A673 (cell line): ENCODE results near the gene USPL1. TPM values are rescaled to one million over a fixed set of nuclear protein-coding genes. Genes with fewer than 3 reads are reported as not detected.

Source experiments
- BruUV-seq: library from RNA; stranded (reverse); fragments of 400-500 nt; replicated peaks from 2 replicates; lab custom pipeline; 2021; lab: Mats Ljungman, UMichigan
- CTCF ChIA-PET: fragments of 300-600 bp; sonication (Branson Sonifier 250); formaldehyde crosslinking; loops from one replicate; lab custom pipeline; 2022; ENCODE audit warnings: antibody characterized with exemption; lab: Charles Lee
- POLR2A ChIA-PET: fragments of 300-600 bp; sonication (Branson Sonifier 250); formaldehyde crosslinking; loops from one replicate; lab custom pipeline; 2022; ENCODE audit warnings: antibody characterized with exemption; ENCODE audit not compliant: low non-redundant PET; lab: Charles Lee
- DNase-seq: peaks from one replicate; pipeline ENCODE4 v3.0.0-alpha.2; 2015; ENCODE audit warnings: low spot score
- H3K27ac ChIP-seq: fragments of 200-600 bp; sonication (generic); 2 replicates; pipeline ENCODE4 v1.5.1; 2016; ENCODE audit warnings: mixed run types, low read depth, mild to moderate bottlenecking, mixed read lengths, antibody characterized with exemption, low read length; ENCODE audit not compliant: poor library complexity, severe bottlenecking
- H3K27me3 ChIP-seq: fragments of 200-600 bp; sonication (generic); replicated peaks from 2 replicates; pipeline ENCODE4 v1.6.1; 2017; ENCODE audit warnings: mixed run types, low read depth, mild to moderate bottlenecking, mixed read lengths, antibody characterized with exemption, low read length; ENCODE audit not compliant: insufficient read depth, poor library complexity
- H3K36me3 ChIP-seq: fragments of 200-600 bp; sonication (generic); 2 replicates; pipeline ENCODE4 v1.6.1; 2016; ENCODE audit warnings: mixed run types, mild to moderate bottlenecking, mixed read lengths, antibody characterized with exemption, low read length; ENCODE audit not compliant: insufficient read depth, poor library complexity, severe bottlenecking
- H3K4me1 ChIP-seq: fragments of 200-600 bp; sonication (generic); 2 replicates; pipeline ENCODE4 v1.6.1; 2017; ENCODE audit warnings: mixed run types, mild to moderate bottlenecking, mixed read lengths, antibody characterized with exemption, low read length; ENCODE audit not compliant: insufficient read depth, poor library complexity, severe bottlenecking
- H3K4me3 ChIP-seq: fragments of 200-600 bp; sonication (generic); 2 replicates; pipeline ENCODE4 v1.5.1; 2016; ENCODE audit warnings: low read depth, mixed run types, mild to moderate bottlenecking, mixed read lengths, low read length; ENCODE audit not compliant: poor library complexity, severe bottlenecking
- H3K9me3 ChIP-seq: fragments of 200-600 bp; sonication (generic); 2 replicates; pipeline ENCODE4 v1.6.1; 2016; ENCODE audit warnings: mixed run types, low read depth, mild to moderate bottlenecking, mixed read lengths, antibody characterized with exemption, low read length; ENCODE audit not compliant: poor library complexity, severe bottlenecking
- EZH2 ChIP-seq: fragments of 200-600 bp; sonication (generic); IDR thresholded peaks from 2 replicates; pipeline ENCODE4 v1.6.1; 2017; ENCODE audit warnings: borderline replicate concordance, low read depth, mild to moderate bottlenecking, mixed read lengths, antibody characterized with exemption, low read length; ENCODE audit not compliant: poor library complexity, severe bottlenecking
- intact Hi-C: fragments of 100-400 bp; cut with micrococcal nuclease; formaldehyde crosslinking; loops from one replicate; pipeline ENCODE4 v1.10.0; 2022; ENCODE audit not compliant: unreplicated experiment
- total RNA-seq: library from RNA; stranded (reverse); gene quantifications from 2 replicates; pipeline ENCODE4 v1.2.3, GENCODE V29; 2021
- TF ChIP-seq, protein P1 (sequence below): fragments of 300-800, 200-600 bp; sonication (generic); conservative IDR thresholded peaks from 2 replicates; pipeline ENCODE4 v1.5.1; 2017; ENCODE audit warnings: low read depth, mild to moderate bottlenecking, antibody characterized with exemption, low read length, moderate library complexity, mixed read lengths

Gene USPL1
- total RNA-seq, 1 experiment from 2014 or later, result 28.5 TPM

DNA sequence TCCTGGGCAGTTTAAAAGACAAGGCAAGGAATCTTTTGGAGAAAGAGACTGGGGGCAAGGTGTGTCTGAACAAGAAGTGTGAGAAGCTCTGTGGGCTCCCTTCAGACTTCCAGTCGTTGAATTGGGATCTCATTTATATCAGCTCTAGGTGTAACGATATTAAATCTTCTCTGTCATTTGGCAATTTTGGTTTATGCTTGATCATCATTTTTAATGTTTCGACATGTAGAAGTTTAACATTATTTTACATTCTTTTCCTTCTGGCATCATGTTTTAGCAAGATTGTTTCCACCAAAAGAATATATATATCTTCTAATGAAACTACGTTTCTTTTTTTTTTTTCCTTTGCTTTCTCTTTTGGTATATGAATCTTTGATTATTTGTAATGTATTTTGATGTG is 49.3 kb downstream of the USPL1 start:
- TF ChIP-seq, protein P1, sequence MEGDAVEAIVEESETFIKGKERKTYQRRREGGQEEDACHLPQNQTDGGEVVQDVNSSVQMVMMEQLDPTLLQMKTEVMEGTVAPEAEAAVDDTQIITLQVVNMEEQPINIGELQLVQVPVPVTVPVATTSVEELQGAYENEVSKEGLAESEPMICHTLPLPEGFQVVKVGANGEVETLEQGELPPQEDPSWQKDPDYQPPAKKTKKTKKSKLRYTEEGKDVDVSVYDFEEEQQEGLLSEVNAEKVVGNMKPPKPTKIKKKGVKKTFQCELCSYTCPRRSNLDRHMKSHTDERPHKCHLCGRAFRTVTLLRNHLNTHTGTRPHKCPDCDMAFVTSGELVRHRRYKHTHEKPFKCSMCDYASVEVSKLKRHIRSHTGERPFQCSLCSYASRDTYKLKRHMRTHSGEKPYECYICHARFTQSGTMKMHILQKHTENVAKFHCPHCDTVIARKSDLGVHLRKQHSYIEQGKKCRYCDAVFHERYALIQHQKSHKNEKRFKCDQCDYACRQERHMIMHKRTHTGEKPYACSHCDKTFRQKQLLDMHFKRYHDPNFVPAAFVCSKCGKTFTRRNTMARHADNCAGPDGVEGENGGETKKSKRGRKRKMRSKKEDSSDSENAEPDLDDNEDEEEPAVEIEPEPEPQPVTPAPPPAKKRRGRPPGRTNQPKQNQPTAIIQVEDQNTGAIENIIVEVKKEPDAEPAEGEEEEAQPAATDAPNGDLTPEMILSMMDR, result no peak
- no peak for TF ChIP-seq EZH2
- Histone ChIP-seq H3K36me3 (no peaks in the 10 kb centered on the region), H3K4me3 (no peak overlapping the region), H3K9me3 (no peaks in the 10 kb centered on the region), H3K27ac (no peak overlapping the region), H3K27me3 (no peaks in the 10 kb centered on the region), H3K4me1 (peaks cover 9% of the 10 kb centered on the region)
- intact Hi-C loops, result no loop called here
- ChIA-PET POLR2A (interaction anchor here (0.6 kb wide), 1 partner anchor 75 kb away, joined by 5 read pairs; no protein-coding TSS in a partner anchor), CTCF (no interaction called here)
- no peak for DNase-seq
- BruUV-seq, result no TSS peak

DNA sequence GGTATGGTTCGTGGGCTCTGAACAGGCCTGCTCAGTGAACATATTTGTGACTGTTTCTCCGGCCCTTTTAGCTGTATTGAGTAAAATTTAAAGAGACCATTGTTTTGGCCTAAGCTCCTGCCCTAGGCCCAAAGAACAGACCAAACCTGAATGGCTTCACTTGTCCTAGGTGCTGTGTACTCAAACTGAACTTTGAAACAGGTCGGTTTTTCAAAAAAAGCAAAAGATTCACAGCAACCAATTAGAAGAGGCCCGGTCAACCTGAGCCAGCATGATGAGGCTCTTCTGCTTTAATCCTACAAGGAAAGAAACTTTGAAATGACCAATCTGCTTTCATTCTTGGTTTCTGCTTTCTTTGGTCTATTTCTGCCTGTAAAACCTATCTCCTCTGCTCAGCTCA is 50.6 kb downstream of the USPL1 start:
- no peaks in the 10 kb centered on the region for H3K27me3 ChIP-seq
- BruUV-seq, result no TSS peak
- intact Hi-C loops, result no loop called here
- H3K9me3 ChIP-seq, result no peaks in the 10 kb centered on the region
- no peak overlapping the region for H3K4me3 ChIP-seq
- H3K27ac ChIP-seq, result no peak overlapping the region
- TF ChIP-seq, protein P1, result no peak
- no peak for TF ChIP-seq EZH2
- ChIA-PET POLR2A (no interaction called here), CTCF (no interaction called here)
- H3K4me1 ChIP-seq, result peaks cover 9% of the 10 kb centered on the region
- H3K36me3 ChIP-seq, result no peaks in the 10 kb centered on the region
- no peak for DNase-seq

DNA sequence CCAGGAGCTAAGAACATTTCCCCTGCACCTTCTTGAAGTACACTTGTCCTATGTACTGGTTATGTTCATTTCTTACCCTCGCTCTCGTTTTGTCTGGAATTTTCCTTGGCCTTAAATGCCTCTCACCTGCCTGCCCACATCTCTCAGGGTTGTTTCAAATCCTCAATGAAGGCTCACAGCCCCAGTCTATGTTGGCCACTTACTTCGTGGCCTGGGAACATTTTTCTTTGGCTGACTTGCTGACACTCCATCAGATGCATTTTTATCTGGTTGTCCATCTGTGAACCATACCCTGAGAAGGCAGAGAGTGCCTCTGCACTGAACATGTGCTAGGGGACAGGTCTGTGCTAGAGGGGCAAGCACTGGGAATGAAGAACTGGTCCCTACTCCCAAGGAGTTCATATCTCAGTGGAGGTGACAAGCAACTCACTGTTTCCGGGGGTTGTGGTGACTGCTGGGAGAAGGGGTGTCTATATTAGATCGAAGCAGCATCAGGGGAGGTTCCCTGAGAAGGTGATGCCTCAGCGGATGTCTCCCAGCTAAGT is 53.6 kb downstream of the USPL1 start:
- POLR2A ChIA-PET, result no interaction called here
- TF ChIP-seq EZH2, result no peak
- TF ChIP-seq, protein P1, result no peak
- no peaks in the 10 kb centered on the region for H3K36me3 ChIP-seq
- BruUV-seq, result no TSS peak
- CTCF ChIA-PET, result no interaction called here
- DNase-seq, result no peak
- intact Hi-C loops, result loop anchor here (10.0 kb wide), 2 partner anchors 343 to 537 kb away; no protein-coding TSS in a partner anchor
- H3K4me3 ChIP-seq, result no peak overlapping the region
- H3K27me3 ChIP-seq, result no peaks in the 10 kb centered on the region
- H3K27ac ChIP-seq, result no peak overlapping the region
- H3K4me1 ChIP-seq, result no peaks in the 10 kb centered on the region
- no peaks in the 10 kb centered on the region for H3K9me3 ChIP-seq
